ENCODE data around the gene S100A7A.

- TF ChIP-seq GATA2 (IDR thresholded peaks at IDR 0.05; ENCODE audit: low read depth, low read length) (no peak), GATA3 (IDR thresholded peaks at IDR 0.05; ENCODE audit: low read depth, low read length) (no peak)
Observed at GRCh38 chr1:153431427-153431826, 15.1 kb downstream of the S100A7A start.
